Muscle layer of duodenum (tissue), 2 donors: Measurements from ENCODE around the gene TRIO.

Experiments
- H3K27ac ChIP-seq: one replicate; pipeline ENCODE4 v1.7.0; 2013; ENCODE audit warnings: mild to moderate bottlenecking, low read length
- H3K27me3 ChIP-seq: one replicate; pipeline ENCODE4 v1.7.0; 2013; ENCODE audit warnings: low read depth, mild to moderate bottlenecking, control low read depth, low read length
- H3K36me3 ChIP-seq, 2 donors: one replicate each; pipeline ENCODE4 v1.7.0; 2013; ENCODE audit warnings: low read length in 2 of 2, control low read depth in 1 of 2, mild to moderate bottlenecking in 1 of 2; ENCODE audit not compliant: insufficient read depth in 2 of 2, control insufficient read depth in 1 of 2
- H3K4me1 ChIP-seq, 2 donors: one replicate each; pipeline ENCODE4 v1.7.0; 2013; ENCODE audit warnings: low read length in 2 of 2, mild to moderate bottlenecking in 2 of 2, control low read depth in 1 of 2, moderate library complexity in 1 of 2; ENCODE audit not compliant: insufficient read depth in 2 of 2, control insufficient read depth in 1 of 2
- H3K4me3 ChIP-seq, 2 donors: one replicate each; pipeline ENCODE4 v1.7.0; 2013; ENCODE audit warnings: low read length in 2 of 2, low read depth in 1 of 2, mild to moderate bottlenecking in 1 of 2
- H3K9me3 ChIP-seq, 2 donors: one replicate each; pipeline ENCODE4 v1.7.0; 2013; ENCODE audit warnings: low read length in 2 of 2, control low read depth in 1 of 2, mild to moderate bottlenecking in 1 of 2; ENCODE audit not compliant: control insufficient read depth in 1 of 2
- donor health status: healthy.

Gene TRIO

DNA sequence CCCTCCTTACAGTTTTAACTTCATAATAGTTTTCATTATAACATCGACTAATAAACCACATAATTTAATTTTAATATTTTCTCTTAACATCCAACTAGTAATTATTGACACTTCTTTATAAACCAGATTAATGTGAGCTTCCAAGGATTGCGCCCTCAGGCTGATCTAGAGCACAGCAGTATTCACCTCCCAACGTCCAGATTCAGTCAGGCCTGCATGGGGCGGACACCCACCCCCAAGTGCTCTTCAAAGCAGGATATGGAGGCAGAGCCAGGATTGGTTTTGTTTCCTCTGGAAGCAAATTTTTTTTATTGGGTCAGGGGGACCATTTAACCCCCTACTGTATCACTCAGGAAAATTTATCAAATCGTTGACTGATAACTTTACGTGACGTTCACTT, 215.4 kb downstream of the TRIO start:
- H3K36me3 ChIP-seq = peaks cover 27 to 37% of the 10 kb centered on the region in 2 donors
- no peaks in the 10 kb centered on the region for H3K9me3 ChIP-seq
- no peak overlapping the region for H3K4me3 ChIP-seq
- peaks cover 0 to 12% of the 10 kb centered on the region in 2 donors for H3K4me1 ChIP-seq
- no peaks in the 10 kb centered on the region for H3K27me3 ChIP-seq
- H3K27ac ChIP-seq = no peak overlapping the region

DNA sequence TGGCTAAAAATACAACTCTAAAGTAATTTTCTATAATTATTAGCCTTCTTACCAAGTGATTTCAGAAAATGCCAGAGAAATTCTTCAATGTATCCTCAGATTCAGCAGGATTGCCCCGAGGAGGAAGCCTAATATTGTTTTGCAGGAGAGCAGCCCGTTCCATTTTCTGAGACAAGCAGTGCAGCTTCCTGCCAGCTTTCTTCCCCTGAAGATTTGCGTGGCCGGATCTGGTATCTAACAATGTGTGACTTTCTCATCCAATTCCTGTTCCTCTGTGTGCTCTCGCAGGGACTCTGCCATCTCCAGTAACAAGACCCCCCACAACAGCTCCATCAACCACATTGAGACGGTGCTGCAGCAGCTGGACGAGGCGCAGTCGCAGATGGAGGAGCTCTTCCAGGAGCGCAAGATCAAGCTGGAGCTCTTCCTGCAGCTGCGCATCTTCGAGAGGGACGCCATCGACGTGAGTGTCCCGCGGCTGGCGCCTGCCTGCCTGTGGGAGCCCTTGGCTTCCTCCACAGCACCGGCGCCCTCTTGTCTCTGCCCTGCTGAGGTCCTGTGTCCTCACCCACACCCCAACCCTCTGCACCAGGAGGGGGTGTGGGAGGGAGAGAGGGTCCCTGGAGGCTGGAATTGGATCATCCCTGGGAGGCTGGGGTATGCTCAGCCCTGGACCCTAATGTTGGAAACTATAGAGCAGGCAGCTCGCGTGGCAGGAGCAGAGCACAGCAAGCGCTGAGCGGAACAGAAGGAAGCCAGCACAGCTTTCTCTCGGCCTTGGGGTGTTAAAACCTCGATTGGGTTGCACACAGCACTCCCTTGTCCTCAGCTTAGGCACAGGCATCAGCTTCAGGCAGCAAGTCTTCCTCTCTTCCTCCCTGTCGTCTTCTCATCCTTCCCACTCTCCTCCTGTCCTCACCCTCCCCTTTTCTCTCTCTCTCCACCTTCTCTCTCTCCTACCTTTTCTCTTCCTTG, 216.2 kb downstream of the TRIO start:
- Histone ChIP-seq H3K9me3 (no peaks in the 10 kb centered on the region), H3K27me3 (no peaks in the 10 kb centered on the region), H3K4me3 (no peak overlapping the region), H3K36me3 (peaks cover 35 to 40% of the 10 kb centered on the region in 2 donors), H3K4me1 (peaks cover 0 to 12% of the 10 kb centered on the region in 2 donors), H3K27ac (no peak overlapping the region)

DNA sequence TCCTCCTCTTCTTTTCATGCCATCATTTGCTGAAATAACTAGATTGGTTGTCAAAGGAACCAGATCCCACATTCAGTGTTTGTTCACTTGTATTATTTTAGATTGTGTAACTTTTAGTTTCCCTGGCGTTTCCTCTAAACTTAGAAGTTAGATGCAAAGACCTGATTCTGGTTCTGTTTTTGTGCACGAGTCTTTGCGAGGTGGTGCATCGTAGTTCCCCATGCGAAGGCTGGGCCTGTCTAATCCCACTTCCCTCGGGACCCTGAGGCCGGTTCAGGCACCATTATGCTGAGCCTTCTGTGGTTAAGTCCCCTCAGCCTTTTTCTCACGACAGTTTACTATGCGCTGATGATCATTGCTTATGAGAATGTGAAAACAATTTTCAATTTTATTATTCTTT, 219.3 kb downstream of the TRIO start:
- H3K4me3 ChIP-seq = no peak overlapping the region
- no peak overlapping the region for H3K27ac ChIP-seq
- peaks cover 60 to 71% of the 10 kb centered on the region in 2 donors for H3K36me3 ChIP-seq
- no peaks in the 10 kb centered on the region for H3K9me3 ChIP-seq
- H3K4me1 ChIP-seq = peaks cover 0 to 5% of the 10 kb centered on the region in 2 donors
- no peaks in the 10 kb centered on the region for H3K27me3 ChIP-seq

DNA sequence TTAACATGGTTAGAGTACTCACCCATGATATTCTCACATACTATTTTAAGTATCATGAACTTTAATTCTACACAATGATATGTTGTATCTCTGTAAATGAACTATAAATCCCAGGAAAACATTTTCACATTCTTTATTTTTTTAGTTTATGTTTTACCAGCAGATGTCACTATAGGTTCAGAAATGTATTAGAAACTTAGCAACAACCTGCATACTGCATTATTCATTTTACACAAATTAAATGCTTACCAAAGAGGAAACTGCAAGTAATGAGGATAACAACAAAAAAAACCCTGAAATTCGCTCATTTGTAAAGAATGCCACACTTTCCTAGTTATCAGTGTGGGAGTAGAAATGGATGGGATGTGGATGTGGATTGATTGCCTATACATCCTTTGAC, 221.0 kb downstream of the TRIO start:
- Histone ChIP-seq H3K27ac (no peak overlapping the region), H3K36me3 (peaks cover 73 to 77% of the 10 kb centered on the region in 2 donors), H3K4me3 (no peak overlapping the region)

DNA sequence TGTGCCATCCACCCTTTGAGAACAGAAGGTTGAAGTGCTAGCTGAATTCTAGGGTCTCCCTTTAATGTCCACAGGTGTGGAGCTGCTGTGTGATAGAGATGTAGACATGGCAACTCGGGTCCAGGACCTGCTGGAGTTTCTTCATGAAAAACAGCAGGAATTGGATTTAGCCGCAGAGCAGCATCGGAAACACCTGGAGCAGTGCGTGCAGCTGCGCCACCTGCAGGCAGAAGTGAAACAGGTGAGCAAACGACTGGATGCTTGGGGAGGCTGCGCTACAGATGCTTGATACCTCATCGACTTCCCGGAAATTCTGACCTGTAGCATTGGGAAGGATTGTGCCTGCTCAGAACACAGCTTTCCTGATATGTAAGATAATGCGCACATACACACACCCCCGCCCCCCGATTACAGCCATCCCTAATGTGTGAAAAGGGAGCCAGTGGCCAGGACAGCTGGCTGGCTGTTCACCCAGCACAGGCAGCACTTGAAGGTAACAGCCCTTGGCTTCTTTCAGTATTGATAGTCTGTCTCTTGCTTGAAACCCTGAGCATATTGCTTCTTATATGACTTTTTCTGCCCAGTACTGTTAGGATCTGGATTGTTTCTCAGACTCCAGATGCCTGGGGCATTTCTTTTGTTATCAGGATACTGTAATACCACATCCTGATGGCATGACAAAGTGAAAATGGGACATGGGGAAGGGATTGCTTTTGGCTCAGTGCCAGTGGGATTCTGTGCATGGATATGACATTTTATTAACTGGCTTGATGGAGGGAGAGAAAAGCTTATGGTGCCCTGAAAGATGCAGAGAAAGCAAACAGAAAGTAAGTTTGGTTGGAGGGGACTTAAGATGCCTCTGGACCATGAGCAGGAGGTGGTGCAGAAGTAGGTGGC, 221.7 kb downstream of the TRIO start:
- Histone ChIP-seq H3K27ac (no peak overlapping the region), H3K4me3 (no peak overlapping the region), H3K36me3 (peaks cover 73 to 77% of the 10 kb centered on the region in 2 donors), H3K9me3 (no peaks in the 10 kb centered on the region), H3K4me1 (no peaks in the 10 kb centered on the region), H3K27me3 (no peaks in the 10 kb centered on the region)

More for the DNA sequence above, 221.0 kb downstream of the TRIO start:
- Histone ChIP-seq H3K27me3 (no peaks in the 10 kb centered on the region), H3K9me3 (no peaks in the 10 kb centered on the region), H3K4me1 (no peaks in the 10 kb centered on the region)

DNA sequence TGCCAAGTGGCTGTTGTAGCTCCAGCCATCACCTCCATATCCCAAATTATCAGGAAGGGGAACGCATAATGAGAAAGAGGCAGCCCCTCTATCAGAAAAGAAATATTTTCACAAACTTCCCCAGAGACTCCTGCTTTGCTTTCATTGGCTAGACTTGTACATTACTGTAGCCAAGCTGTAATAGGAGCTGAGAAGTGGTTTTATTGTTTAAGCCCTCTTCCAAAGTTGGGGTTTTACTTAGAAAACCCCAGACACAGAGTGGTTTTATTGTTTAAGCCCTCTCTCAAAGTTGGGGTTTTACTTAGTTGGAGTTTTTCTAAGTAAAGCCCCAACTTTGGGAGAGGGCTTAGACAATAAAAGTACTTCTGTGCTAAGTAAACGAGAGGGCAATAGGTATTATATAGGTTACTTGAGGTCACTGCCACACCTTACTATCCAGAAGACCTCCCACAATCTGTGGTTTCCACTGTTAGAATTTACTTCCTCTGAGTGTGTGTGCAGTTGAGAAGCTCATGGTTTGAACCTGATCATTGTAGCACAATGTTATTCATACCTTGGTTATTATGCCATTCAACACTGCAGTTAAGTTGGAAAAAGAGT, 222.8 kb downstream of the TRIO start:
- Histone ChIP-seq H3K36me3 (peaks cover 65 to 76% of the 10 kb centered on the region in 2 donors), H3K4me1 (no peaks in the 10 kb centered on the region), H3K27me3 (no peaks in the 10 kb centered on the region), H3K4me3 (no peak overlapping the region), H3K9me3 (no peaks in the 10 kb centered on the region), H3K27ac (no peak overlapping the region)

DNA sequence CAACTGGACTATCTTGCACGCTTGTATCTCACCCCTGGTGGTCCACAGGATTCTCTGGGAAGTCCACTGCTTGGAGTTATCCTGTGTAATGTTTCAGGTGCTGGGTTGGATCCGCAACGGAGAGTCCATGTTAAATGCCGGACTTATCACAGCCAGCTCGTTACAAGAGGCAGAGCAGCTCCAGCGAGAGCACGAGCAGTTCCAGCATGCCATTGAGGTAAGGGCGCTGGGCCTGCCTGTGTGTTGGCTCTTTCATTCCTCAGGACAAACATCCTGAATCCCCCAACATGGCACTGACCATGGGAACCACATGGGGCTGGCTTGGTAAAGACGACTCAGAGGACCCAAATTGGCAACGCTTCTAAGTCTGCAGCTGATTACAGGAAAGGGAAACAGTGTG, 223.6 kb downstream of the TRIO start:
- H3K4me3 ChIP-seq = no peak overlapping the region
- no peaks in the 10 kb centered on the region for H3K27me3 ChIP-seq
- no peak overlapping the region for H3K27ac ChIP-seq
- no peaks in the 10 kb centered on the region for H3K4me1 ChIP-seq
- peaks cover 65 to 73% of the 10 kb centered on the region in 2 donors for H3K36me3 ChIP-seq
- no peaks in the 10 kb centered on the region for H3K9me3 ChIP-seq

DNA sequence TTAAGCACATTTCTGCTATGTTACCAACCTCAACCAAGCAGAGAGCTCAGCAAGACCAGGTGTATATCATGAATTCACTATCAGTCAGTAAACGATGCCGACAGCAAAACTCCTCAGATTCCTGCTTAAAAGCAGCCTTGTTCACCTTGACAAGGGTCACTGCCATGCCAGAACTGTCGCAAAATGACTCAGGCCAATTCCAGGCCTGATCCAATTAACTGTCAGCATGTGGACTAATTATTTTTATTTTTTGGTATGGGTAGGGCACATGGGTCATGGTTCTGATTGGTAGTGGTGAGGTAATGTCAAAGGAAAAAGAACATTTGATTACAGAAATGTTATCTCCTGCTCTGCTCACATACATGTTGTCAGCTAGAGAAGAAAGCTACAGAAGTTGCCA, 224.2 kb downstream of the TRIO start:
- peaks cover 68 to 74% of the 10 kb centered on the region in 2 donors for H3K36me3 ChIP-seq
- H3K27ac ChIP-seq = no peak overlapping the region
- no peaks in the 10 kb centered on the region for H3K27me3 ChIP-seq
- no peaks in the 10 kb centered on the region for H3K4me1 ChIP-seq
- no peaks in the 10 kb centered on the region for H3K9me3 ChIP-seq
- H3K4me3 ChIP-seq = no peak overlapping the region

DNA sequence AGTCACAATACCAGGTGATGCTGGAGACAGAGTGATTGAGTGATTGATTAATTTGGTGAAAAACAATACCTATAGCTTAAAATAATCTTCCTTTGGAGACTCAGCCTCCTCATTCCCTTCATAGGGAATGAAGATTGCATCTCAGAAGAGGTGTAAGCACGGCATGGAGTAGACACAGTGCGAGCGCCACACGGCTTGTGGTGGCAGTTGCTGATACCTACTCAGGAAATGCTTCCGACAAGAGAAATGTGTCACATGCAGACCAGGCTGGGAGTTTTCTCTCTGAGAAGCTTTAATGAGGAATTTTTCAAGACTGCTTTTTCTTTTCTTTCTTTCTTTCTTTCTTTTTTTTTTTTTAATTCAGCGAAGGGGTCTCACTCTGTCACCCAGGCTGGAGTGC, 226.6 kb downstream of the TRIO start:
- Histone ChIP-seq H3K27me3 (no peaks in the 10 kb centered on the region), H3K4me3 (no peak overlapping the region), H3K36me3 (peaks cover 74% of the 10 kb centered on the region in 2 donors), H3K4me1 (peaks cover 0 to 5% of the 10 kb centered on the region in 2 donors), H3K9me3 (no peaks in the 10 kb centered on the region), H3K27ac (no peak overlapping the region)

DNA sequence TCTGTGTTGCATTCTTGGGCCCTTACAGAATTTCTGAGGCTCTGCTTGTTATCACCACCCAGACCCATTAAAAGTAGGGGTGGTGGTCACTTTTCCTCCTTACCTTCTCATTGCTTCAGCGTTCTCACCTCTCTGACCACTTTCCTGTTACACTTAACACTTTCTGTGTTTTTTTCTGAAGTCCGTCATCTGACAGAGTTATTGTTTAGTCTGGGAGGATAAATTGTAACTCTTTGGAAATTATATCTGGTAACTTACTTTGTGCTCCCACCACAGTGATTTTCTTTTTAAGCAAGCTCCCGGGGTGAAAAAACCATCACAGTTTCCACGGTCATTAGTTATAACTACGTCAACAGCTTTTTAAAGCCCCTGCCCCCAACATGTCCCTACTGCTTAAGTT, 227.2 kb downstream of the TRIO start:
- Histone ChIP-seq H3K36me3 (peaks cover 71% of the 10 kb centered on the region in 2 donors), H3K9me3 (no peaks in the 10 kb centered on the region)

DNA sequence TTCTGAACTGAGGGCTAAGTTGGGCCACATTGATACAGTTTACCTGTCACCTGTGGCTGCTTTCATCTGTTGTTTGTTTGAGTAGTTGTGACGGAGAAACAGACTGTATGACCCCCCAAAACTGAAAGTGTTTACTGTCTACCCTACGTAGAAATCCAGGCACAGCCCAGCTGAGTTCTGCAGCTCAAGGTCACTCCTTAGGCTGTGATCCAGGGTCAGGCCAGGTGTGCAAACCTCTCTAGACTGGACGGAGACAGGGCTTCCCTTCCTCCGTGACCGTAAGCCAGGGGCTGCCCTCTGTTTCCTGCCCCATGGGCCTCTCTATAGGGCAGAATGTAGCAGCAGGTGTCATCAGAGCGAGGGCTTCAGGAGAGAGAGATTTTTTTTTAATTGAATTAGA, 230.5 kb downstream of the TRIO start:
- peaks cover 55% of the 10 kb centered on the region in 2 donors for H3K36me3 ChIP-seq
- H3K27ac ChIP-seq = no peak overlapping the region
- peaks cover 0 to 10% of the 10 kb centered on the region in 2 donors for H3K4me1 ChIP-seq
- H3K27me3 ChIP-seq = no peaks in the 10 kb centered on the region
- H3K4me3 ChIP-seq = no peak overlapping the region
- no peaks in the 10 kb centered on the region for H3K9me3 ChIP-seq

More for the DNA sequence above, 227.2 kb downstream of the TRIO start:
- Histone ChIP-seq H3K27me3 (no peaks in the 10 kb centered on the region), H3K27ac (no peak overlapping the region), H3K4me3 (no peak overlapping the region), H3K4me1 (peaks cover 0 to 6% of the 10 kb centered on the region in 2 donors)
